ENCODE data around the gene LRRC4C.

DNA sequence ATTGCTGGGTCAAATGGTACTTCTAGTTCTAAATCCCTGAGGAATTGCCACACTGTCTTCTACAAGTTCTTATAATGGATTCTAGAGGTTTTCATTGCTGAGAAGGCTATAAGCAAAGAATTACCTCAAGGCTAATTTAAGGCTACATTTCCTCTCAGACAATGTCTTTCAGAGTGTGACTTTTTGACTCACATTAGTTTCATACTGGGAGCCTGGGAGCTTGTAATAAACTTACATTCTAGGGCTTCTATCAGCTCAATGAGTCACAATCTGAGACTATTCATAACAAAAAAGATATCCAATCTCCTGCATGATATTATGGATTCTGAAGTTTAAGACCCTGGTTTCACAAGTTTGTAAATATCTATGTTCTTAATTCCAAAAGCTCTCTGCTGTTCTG is 408.7 kb downstream of the LRRC4C start:
- TF ChIP-seq POLR2A (IDR thresholded peaks at IDR 0.05; ENCODE audit: low read depth, low read length) = no peak
- no peak for TF ChIP-seq TAF1 (IDR thresholded peaks at IDR 0.05; ENCODE audit: borderline replicate concordance, low read depth, low read length)
- TF ChIP-seq POLR2AphosphoS5 (IDR thresholded peaks at IDR 0.05; ENCODE audit: low read depth, low read length) = no peak

All from GM12892 (cell line).